ENCODE measurements around the gene SUMO3. TPM values are rescaled to one million over a fixed set of nuclear protein-coding genes. Genes with fewer than 3 reads are reported as not detected.

The SUMO3 gene
- total RNA-seq, 6 donors from 2014 or later: 46.1 to 97.6 (median 73.2) TPM

- ATAC-seq (ENCODE audit: low FRiP score in 2 of 2) (no peak), DNase-seq (peak in 1 of 2 donors; percentile 46)
- peaks cover 22 to 44% (median 35%) of the 10 kb centered on the region in 4 donors for H3K36me3 ChIP-seq
- H3K27me3 ChIP-seq: no peaks in the 10 kb centered on the region
- no peak overlapping the region for H3K4me3 ChIP-seq
- no peak for TF ChIP-seq CTCF (IDR thresholded peaks at IDR 0.05)
- no peaks in the 10 kb centered on the region for H3K9me3 ChIP-seq
- H3K4me1 ChIP-seq: peaks cover 18 to 21% (median 20%) of the 10 kb centered on the region in 4 donors
- 77 to 88% methylated on average over 13 to 24 of the region's 24 CpGs for WGBS, 2 donors
- H3K27ac ChIP-seq: no peak overlapping the region
Measured at GRCh38 chr21:44847261-44848056, 29.6 kb upstream of the SUMO3 start.

GRCh38 chr21:44846485-44847260, 28.8 kb upstream of the SUMO3 start:
- DNase-seq (peak in 1 of 2 donors; percentile 80), ATAC-seq (ENCODE audit: low FRiP score in 2 of 2) (peak; percentile 68 to 73)
- Histone ChIP-seq H3K4me1 (peaks cover 18 to 21% (median 20%) of the 10 kb centered on the region in 4 donors), H3K27ac (peak overlapping the region in 3 of 4 donors; percentile 17 to 48 (median 42)), H3K27me3 (no peaks in the 10 kb centered on the region), H3K36me3 (peaks cover 22 to 36% (median 31%) of the 10 kb centered on the region in 4 donors), H3K4me3 (peak overlapping the region in 1 of 4 donors; percentile 46), H3K9me3 (no peaks in the 10 kb centered on the region)
- TF ChIP-seq POLR2AphosphoS5 (IDR thresholded peaks at IDR 0.05) (no peak), CTCF (IDR thresholded peaks at IDR 0.05) (no peak), EP300 (IDR thresholded peaks at IDR 0.05) (no peak), POLR2A (IDR thresholded peaks at IDR 0.05) (no peak)
- 11 to 29% methylated on average over 12 to 23 of the region's 27 CpGs for WGBS, 2 donors

- WGBS, 2 donors: 0 to 10% methylated on average over 1 of the region's 1 CpG
- peak overlapping the region in 2 of 4 donors; percentile 42 to 48 for H3K27ac ChIP-seq
- no peaks in the 10 kb centered on the region for H3K9me3 ChIP-seq
- DNase-seq (no peak), ATAC-seq (ENCODE audit: low FRiP score in 2 of 2) (no peak)
- H3K36me3 ChIP-seq: peaks cover 22 to 31% (median 27%) of the 10 kb centered on the region in 4 donors
- H3K4me3 ChIP-seq: peak overlapping the region in 3 of 4 donors; percentile 25 to 46 (median 37)
- no peaks in the 10 kb centered on the region for H3K27me3 ChIP-seq
- TF ChIP-seq POLR2AphosphoS5 (IDR thresholded peaks at IDR 0.05): no peak
- TF ChIP-seq POLR2A (IDR thresholded peaks at IDR 0.05): no peak
- no peak for TF ChIP-seq EP300 (IDR thresholded peaks at IDR 0.05)
- TF ChIP-seq CTCF (IDR thresholded peaks at IDR 0.05): no peak
- H3K4me1 ChIP-seq: peaks cover 18 to 21% (median 20%) of the 10 kb centered on the region in 4 donors
Measured at GRCh38 chr21:44846224-44846484, 28.3 kb upstream of the SUMO3 start.

DNA sequence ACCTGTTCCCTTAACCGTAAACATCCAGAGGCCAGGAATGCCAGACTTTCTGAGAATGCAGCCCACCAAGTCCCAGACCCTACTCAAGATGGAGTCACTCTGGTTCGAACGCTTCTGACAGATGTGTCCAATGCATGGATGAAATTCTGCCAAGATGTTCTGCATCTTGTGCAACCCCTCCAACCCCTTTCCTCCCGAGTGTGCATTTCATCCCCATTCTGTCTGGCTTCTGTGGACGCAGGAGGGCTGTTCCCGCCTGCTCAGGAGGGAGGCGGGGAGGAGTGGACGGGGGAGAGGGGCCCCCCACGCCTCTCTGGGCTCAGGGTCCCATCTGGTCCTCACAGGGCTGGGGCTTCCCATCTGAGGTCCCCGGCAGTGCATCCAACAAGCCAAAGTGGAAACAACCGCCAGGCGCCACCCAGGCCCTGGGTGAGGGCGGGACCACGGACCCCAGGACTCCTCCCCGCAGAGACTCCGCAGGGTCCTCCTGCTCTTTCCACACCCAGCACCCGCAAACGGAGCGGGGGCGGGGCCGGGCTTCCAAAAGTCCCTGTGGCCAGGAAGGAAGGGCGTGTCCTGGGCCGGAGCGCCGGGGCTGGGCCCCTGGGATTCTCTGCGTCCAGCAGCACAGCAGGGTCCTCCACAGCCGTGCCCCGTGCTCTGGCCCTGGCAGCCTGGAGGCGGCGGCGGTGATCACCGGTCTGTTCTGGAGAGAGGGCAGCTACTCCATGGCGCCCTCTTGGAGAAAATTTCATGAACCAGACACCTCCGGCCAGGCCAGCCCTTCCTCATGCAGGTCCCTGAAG, 27.8 kb upstream of the SUMO3 start:
- H3K27ac ChIP-seq: peak overlapping the region in 2 of 4 donors; percentile 42 to 48
- 6 to 36% methylated on average over 5 to 33 of the region's 34 CpGs for WGBS, 2 donors
- peaks cover 18 to 21% (median 20%) of the 10 kb centered on the region in 4 donors for H3K4me1 ChIP-seq
- peak in 3 of 6 experiments; percentile 11 to 42 (median 25) for TF ChIP-seq CTCF (IDR thresholded peaks at IDR 0.05)
- TF ChIP-seq EP300 (IDR thresholded peaks at IDR 0.05): peak in 1 of 4 donors; percentile 18
- TF ChIP-seq POLR2AphosphoS5 (IDR thresholded peaks at IDR 0.05): peak in 1 of 2 donors; percentile 40
- peak in 1 of 4 donors; percentile 19 for TF ChIP-seq POLR2A (IDR thresholded peaks at IDR 0.05)
- H3K36me3 ChIP-seq: peaks cover 17 to 25% (median 21%) of the 10 kb centered on the region in 4 donors
- peak overlapping the region in 3 of 4 donors; percentile 25 to 46 (median 37) for H3K4me3 ChIP-seq
- peak; percentile 76 to 79 for ATAC-seq (ENCODE audit: low FRiP score in 2 of 2)
- no peaks in the 10 kb centered on the region for H3K27me3 ChIP-seq
- H3K9me3 ChIP-seq: no peaks in the 10 kb centered on the region
- peak; percentile 78 to 93 for DNase-seq
